Measurements from ENCODE around the gene TAS2R60.
"Not testable (repeated sequence)": the region's sequence is repeated elsewhere in the genome, so short reads cannot be mapped to it uniquely, and the experiment has no call there.

TAS2R60 gene

DNA sequence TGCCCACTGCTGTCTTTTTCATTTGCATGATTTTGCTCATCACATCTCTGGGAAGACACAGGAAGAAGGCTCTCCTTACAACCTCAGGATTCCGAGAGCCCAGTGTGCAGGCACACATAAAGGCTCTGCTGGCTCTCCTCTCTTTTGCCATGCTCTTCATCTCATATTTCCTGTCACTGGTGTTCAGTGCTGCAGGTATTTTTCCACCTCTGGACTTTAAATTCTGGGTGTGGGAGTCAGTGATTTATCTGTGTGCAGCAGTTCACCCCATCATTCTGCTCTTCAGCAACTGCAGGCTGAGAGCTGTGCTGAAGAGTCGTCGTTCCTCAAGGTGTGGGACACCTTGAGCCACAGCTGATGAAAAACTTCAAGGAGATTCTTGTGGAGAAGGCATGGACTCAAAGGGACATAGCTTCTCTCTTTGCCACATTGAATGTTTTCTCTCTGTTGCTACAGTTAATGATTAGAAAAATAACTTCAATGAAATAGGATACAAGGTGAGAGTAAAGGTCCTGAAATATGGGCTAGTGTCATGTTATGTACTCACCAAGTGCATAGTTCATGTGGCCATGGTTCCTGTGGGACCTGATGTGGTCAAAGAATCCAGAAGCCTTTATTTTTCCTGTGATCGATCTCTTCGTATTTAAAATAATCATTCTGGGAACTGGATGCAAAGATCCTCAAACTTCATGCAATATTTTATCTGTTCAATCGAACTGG is 970 bp downstream of the TAS2R60 start:
- no peak for DNase-seq

GRCh38 chr7:143444785-143445184 is 1.5 kb downstream of the TAS2R60 start:
- DNase-seq, result no peak

DNA sequence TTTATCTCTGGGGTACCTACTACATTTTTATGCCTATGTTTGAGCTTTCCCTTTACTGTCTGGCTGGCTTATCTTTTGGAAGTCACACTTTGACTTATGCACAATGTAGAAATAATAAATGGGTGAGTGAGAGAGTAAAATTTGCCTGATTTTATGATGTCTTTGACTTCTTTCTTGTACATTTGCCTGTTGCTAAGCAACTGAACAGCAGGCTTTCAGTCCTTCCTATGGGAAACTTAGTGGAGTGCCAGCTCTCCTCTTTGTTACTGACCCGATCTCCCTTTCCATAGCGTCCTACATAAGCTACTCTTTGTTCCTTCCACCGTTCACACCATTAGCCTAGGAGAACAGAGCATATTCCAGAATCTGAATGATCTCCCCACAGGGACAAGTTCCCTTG is 4.2 kb downstream of the TAS2R60 start:
- DNase-seq, result no peak

DNA sequence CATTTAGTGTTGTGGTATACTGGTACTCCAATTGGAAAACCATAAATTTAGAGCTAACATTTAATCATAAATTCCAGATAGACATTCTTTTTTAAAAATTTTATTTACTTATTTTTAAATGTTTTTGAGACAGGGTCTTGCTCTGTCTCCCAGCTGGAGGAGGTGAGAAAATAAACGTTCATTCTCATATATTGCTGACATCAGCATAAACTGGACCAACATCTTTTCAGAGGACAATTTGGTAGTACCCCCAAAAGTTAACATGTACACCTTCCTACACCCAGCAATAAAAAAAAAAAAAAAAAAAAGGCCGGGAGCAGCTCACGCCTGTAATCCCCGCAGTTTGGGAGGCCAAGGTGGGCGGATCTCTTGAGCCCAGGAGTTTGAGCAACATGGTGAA is 5.2 kb downstream of the TAS2R60 start:
- DNase-seq, result no peak

GRCh38 chr7:143449793-143450192 is 6.5 kb downstream of the TAS2R60 start:
- DNase-seq, result no peak

- no peak for DNase-seq
These were observed 7.9 kb downstream of the TAS2R60 start for GRCh38 chr7:143451122-143451521.

DNA sequence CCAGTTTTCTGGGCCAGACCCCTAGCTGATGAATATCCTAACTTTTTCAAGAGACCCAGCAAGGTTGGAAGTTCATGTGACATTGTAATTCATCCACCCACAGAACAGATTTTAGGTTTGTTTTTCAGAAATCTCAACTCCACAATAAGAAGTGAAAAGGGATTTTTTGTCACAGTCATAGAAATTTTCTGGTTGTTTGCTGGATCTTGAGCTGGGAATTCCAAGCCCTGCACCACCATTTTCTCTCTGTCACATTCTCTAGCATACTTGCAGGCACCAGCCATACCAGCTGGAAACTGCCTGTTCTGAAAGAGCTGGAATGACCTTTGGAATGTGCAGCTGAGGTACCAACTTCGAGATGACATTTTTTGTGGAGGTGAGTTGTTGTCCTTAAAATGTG is 8.5 kb downstream of the TAS2R60 start:
- DNase-seq, result no peak

- DNase-seq, result no peak
These were observed 9.2 kb downstream of the TAS2R60 start for GRCh38 chr7:143452495-143452894.

DNA sequence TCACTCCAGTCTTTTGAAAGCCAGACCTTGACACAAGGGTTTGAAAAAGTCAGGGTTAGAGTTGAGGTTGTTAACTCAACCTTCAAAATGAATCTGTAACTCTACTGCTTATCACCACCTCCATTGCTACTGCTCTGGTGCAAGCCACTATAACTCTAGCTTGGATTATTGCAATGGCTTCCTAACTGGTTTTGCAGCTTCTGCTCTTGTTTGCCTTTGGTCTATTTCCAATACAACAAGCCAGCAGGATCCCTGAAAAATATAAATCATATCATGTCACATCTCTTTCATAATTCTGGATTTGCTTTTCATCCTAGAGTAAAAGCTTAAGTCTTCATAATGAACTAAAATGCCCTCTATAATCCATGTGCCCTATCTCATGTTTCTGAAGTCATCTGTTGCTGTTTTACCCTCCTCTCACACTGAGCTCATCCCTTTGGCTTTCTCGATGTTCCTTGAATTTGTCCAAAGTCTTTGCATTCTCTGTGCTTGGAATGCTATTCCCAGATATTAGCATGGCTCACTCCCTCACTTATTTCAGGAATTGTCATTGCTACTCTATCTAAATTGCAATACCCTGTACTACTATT is 10.9 kb downstream of the TAS2R60 start:
- no peak for DNase-seq

- DNase-seq, result no peak
These were observed 12.2 kb downstream of the TAS2R60 start for GRCh38 chr7:143455491-143455890.

DNA sequence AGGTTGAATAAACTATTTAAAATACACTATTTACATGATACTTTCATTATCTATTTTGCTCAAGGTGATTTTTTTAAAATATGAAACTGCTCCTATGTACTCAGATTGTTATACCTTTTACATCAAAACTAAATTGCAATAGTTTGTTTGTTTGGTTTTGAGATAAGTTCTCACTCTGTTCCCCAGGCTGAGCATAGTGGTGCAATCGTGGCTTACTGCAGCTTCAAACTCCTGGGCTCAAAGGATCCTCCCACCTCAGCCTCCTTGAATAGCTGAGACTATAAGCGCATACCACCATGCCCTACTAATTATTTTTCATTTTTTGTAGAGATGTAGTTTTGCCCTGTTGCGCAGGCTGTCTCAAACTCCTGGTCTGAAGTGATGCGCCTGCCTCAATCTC is 12.7 kb downstream of the TAS2R60 start:
- DNase-seq, result no peak

DNA sequence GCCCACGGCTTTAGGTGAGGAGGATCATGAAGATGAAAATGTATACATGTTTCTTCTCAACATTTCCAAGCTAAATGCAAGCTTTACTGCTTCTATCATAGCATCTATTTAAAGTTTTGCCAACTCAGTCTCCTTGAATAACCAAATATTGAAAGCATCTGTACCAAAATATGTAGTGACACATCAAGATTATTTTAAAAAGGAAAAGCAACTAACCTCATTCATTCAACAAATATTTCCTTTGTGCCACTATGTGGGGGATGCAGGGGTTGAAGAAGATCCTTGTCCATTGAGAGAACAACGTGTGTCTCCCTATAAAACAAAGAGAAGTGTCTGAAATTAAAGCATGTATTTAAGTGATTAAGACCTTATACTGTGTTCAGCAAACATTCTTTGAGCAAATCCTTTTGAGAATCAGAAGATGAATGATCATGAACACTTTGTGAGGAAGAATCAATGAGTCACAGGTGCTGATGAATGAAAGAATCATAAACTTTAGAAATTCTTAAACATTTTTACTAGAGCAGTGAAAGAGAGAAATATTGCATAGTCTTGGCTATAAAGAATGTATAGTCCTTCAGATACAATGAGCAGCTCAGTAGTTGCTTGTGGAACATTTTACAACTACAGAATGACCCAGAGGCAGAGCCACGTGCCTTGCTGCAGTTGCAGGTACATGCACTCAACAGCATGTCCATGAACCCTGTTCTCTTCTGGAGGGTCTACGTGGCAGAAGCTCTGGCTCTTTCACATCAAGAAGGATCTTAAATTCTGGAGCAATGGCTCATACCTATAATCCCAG is 13.9 kb downstream of the TAS2R60 start:
- DNase-seq, result no peak

DNA sequence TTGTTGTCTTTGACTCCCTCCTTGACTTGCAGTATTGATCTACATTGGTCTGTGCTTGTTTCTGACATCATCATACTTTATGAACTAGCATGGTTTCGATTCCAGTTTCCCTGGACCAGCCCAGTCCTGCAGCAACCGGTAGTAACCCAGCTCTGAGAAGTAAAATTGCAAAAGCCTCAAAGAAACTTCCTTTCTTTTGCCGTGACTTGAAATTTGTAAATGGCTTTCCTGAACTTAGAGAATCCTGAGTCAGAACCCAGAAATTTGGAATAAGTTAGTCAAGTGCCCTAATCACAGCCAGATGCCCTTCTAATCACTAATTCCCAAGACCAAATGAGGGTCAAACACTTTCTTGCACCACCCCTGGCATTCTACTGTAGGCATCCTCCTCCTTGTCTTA is 15.0 kb downstream of the TAS2R60 start:
- DNase-seq, result no peak

GRCh38 chr7:143458681-143459080 is 15.4 kb downstream of the TAS2R60 start:
- no peak for DNase-seq

GRCh38 chr7:143459359-143459758 is 16.1 kb downstream of the TAS2R60 start:
- no peak for DNase-seq

- DNase-seq, result no peak
These were observed 17.2 kb downstream of the TAS2R60 start for GRCh38 chr7:143460271-143460979.

GRCh38 chr7:143462045-143462444 is 18.8 kb downstream of the TAS2R60 start:
- no peak for DNase-seq

DNA sequence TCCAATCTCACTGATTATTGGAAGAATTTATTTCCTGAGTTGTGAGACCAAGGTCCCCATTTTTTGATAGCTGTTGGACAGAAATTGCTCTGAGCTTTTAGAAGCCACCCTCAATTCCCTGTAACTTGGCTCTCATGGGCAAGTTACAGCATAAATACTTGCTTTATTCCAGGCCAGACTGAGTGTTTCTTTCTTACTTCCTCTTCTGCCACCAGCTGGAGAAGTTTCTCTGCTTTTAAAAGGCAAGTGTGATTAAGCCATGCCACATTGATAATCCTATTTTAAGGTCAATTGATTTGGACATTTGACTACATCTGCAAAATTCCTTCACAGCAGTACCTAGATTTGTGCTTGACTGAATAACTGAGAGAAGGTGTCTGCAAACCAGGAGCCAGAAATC is 20.3 kb downstream of the TAS2R60 start:
- DNase-seq, result no peak

DNA sequence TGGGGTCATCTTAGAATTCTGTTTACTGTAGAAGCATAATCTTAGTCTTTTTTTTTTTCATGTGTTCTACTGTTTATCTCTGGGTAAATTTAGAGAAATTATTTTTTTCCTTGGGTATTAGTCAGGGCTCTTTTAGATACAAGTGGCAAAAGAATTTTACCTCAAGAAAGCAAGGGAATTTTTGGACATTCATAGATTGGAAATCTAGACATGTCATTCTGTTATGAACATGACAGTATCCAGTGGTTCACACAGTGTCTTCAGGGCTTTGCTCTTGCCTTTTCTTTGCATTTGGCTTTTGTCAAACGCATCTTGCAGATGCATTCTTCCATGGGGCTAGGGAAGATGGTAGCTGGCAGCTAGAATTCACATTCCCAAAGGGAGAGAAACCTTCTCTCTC is 20.7 kb downstream of the TAS2R60 start:
- DNase-seq, result no peak

DNA sequence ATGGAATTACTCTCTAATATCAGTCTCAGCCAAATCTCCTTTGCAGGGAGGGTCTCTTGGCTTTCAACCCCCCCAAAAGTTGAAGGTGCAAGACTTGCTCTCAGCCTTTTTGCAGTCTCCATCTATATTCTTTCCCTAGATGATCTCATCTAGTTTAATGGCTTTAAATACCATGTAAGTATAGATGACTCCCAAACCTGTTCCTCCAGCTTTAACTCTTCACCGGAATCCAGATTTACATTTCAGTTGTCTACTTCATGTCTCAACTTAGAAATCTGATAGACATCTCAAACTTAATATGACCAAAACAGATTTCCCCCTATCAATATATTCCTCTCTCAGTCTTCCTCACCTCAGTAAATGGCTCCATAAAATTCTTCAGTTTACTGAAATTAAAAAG is 24.5 kb downstream of the TAS2R60 start:
- no peak for DNase-seq

- not testable (repeated sequence) for DNase-seq
These were observed 28.9 kb downstream of the TAS2R60 start for GRCh38 chr7:143472071-143472689.

DNA sequence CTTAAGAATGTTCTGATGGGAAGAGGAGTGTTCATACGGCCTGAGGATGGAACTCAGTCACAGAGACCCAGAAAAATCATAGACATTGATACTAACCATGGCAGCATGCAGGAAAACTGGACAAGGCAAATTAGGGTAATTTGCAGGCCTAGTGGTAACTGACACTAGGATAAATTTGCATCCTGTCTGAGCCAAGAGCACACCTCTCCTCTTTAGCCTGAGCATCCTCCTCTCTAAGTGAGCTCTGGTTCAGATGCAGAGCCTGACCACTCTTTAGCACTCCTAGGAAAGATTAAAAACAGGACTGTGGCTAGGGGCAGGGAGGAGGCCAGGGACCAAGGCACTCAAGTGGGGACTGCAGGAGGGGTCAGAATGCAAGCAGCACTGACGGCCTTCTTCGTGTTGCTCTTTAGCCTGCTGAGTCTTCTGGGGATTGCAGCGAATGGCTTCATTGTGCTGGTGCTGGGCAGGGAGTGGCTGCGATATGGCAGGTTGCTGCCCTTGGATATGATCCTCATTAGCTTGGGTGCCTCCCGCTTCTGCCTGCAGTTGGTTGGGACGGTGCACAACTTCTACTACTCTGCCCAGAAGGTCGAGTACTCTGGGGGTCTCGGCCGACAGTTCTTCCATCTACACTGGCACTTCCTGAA is 34.4 kb downstream of the TAS2R60 start, which contains the start of gene TAS2R41:
Gene TAS2R41, plus strand, starts transcription at position 373 of the 650 bp plus-strand sequence. Its CDS starts 0 bp downstream, at position 373.
- DNase-seq, result no peak

All from activated CD4-positive, alpha-beta T cell treated with anti-CD3 and anti-CD28 coated beads for 48 hours (primary cell).